ENCODE measurements around the gene KCNE3. TPM values are rescaled to one million over a fixed set of nuclear protein-coding genes. Genes with fewer than 3 reads are reported as not detected.

KCNE3 gene
- polyA plus RNA-seq, 1 experiment, result 1.0 TPM

- no peak overlapping the region for H3K4me3 ChIP-seq (ENCODE audit: low read depth, low read length)
- H3K9me3 ChIP-seq (ENCODE audit: control insufficient read depth, insufficient read depth, low read length), result no peaks in the 10 kb centered on the region
- ChIA-PET CTCF (interaction anchor here (1.1 to 1.3 kb wide), 2 partner anchors 37 to 290 kb away, joined by 3 to 4 read pairs; no protein-coding TSS in a partner anchor), POLR2A (no interaction called here)
- DNase-seq (ENCODE audit: low read depth, low spot score), result no peak
- no peak for TF ChIP-seq CTCF (IDR thresholded peaks at IDR 0.05; ENCODE audit: low read depth, low read length)
- H3K27me3 ChIP-seq (ENCODE audit: control insufficient read depth, insufficient read depth, low read length), result peaks cover 7% of the 10 kb centered on the region
- no peak overlapping the region for H3K27ac ChIP-seq (ENCODE audit: low read depth, low read length)
Observed at GRCh38 chr11:74412733-74413359, 54.5 kb downstream of the KCNE3 start.

GRCh38 chr11:74412321-74412720, 55.0 kb downstream of the KCNE3 start:
- H3K9me3 ChIP-seq (ENCODE audit: control insufficient read depth, insufficient read depth, low read length), result no peaks in the 10 kb centered on the region
- no peak overlapping the region for H3K4me3 ChIP-seq (ENCODE audit: low read depth, low read length)
- no peak for DNase-seq (ENCODE audit: low read depth, low spot score)
- peaks cover 8% of the 10 kb centered on the region for H3K27me3 ChIP-seq (ENCODE audit: control insufficient read depth, insufficient read depth, low read length)
- ChIA-PET POLR2A (no interaction called here), CTCF (interaction anchor here (0.9 to 1.3 kb wide), 2 partner anchors 23 to 290 kb away, joined by 3 to 4 read pairs; no protein-coding TSS in a partner anchor)
- no peak overlapping the region for H3K27ac ChIP-seq (ENCODE audit: low read depth, low read length)
- no peak for TF ChIP-seq CTCF (IDR thresholded peaks at IDR 0.05; ENCODE audit: low read depth, low read length)

- Histone ChIP-seq H3K27ac (ENCODE audit: low read depth, low read length) (no peak overlapping the region), H3K9me3 (ENCODE audit: control insufficient read depth, insufficient read depth, low read length) (no peaks in the 10 kb centered on the region), H3K27me3 (ENCODE audit: control insufficient read depth, insufficient read depth, low read length) (peaks cover 17% of the 10 kb centered on the region), H3K4me3 (ENCODE audit: low read depth, low read length) (no peak overlapping the region)
- no peak for TF ChIP-seq CTCF (IDR thresholded peaks at IDR 0.05; ENCODE audit: low read depth, low read length)
- CTCF ChIA-PET, result interaction anchor here (1.8 to 2.4 kb wide), 2 partner anchors 40 to 154 kb away, joined by 5 to 6 read pairs; no protein-coding TSS in a partner anchor
- DNase-seq (ENCODE audit: low read depth, low spot score), result no peak
- POLR2A ChIA-PET, result no interaction called here
Observed at GRCh38 chr11:74409633-74410032, 57.7 kb downstream of the KCNE3 start.

Small RNA genes lying within 50 kb of the gene (small RNA-seq; reads per million reads assigned to genes)
- gene CYCSP27 (ENCODE audit: insufficient read length, low read depth), result not detected

Other genes with a start within 250 kb of the KCNE3 start
- gene P4HA3, start 155.9 kb downstream of the KCNE3 start, polyA plus RNA-seq (2011; rRNA removed), result 8.5 and 10.7 TPM in 2 replicates
- 1.7 and 2.6 TPM in 2 replicates for gene PGM2L1, start 69.1 kb downstream of the KCNE3 start, polyA plus RNA-seq (2011; rRNA removed)
- 2.1 TPM in 2 replicates for gene LIPT2, start 26.2 kb upstream of the KCNE3 start, polyA plus RNA-seq (2011; rRNA removed)
- 10.0 and 14.8 TPM in 2 replicates for gene POLD3, start 125.0 kb upstream of the KCNE3 start, polyA plus RNA-seq (2011; rRNA removed)